SH-SY5Y (cell line): ENCODE results near the gene GBP5.

ENCODE experiments used
- GATA2 ChIP-seq: IDR thresholded peaks from 2 replicates; pipeline ENCODE4 v1.6.1; 2011; ENCODE audit warnings: mild to moderate bottlenecking, low read depth, low read length
- GATA3 ChIP-seq: IDR thresholded peaks from 2 replicates; pipeline ENCODE4 v1.6.1; 2011; ENCODE audit warnings: low read depth, mild to moderate bottlenecking, low read length, moderate library complexity

DNA sequence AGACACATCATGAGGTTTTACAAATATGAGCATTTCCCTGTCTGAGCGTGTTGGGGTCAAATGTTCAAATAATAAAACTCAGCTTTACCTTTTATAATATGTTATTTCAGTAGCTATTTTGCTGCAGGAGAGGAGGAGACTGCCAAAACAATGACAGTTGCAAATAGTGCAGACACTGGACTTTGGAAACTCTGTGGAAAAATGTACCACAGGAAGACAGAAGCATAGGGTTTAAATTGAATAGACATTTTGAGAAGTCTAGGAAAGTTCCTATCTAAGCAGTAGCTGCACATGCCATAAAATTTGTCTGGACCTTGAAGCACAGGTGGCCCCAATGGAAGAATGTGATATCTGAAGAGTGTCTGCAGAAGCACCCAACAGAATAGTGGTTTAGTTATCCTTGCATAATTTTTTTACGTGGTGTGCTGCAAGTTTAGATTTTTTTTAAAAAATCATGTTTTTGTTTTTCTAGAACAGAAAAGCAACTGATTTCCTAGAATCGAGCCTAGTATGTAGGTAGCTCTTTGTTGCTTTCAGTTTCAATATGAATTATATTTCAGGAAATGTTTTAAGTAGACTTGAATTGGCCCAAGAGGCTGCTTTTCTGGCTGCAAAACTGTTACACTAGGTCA, 14.0 kb upstream of the GBP5 start:
- TF ChIP-seq GATA2 (no peak), GATA3 (no peak)
